ENCODE measurements around the gene RPS18.
A peak's percentile ranks its signal among the peaks of the same experiment; 100 is the strongest.

Gene RPS18

DNA sequence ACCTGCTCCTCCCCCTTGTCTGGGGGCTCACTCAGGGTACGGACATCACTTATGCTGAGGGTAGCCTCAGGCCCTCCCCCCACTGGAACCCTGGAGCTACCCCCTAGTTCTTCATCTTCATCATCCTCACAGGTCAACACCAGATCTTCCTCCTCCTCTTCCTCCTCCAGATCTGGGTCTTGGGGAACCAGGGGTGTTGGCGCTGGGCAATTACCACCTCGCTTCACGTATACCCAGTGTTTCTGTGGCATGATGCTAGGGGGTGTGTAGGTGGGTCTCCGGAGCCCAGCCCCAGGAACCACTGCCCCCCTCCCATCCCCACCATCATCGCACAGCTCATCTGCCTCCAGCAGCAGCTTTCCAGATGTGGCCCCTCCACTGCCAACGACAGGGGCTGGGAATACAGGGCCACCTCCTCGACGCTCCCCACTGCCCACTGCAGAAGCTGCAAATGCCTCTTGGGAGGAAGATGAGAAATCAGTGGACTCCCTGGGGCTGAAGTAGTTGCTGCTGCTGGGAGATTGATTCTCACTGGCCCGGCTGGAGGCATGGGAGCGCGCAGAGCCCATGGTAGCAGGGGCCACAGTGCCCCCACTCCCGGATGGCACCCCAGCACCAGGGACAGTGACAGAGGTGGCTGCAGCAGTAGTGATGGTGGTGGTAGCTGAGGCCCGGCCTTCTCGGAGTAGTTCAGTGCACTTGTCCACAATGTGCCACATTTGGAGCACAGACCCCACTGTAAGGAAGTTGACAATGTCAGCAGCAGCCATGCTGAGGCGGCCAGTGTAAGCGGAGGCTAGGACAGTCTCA is 44.1 kb downstream of the RPS18 start:
- no peak for DNase-seq

DNA sequence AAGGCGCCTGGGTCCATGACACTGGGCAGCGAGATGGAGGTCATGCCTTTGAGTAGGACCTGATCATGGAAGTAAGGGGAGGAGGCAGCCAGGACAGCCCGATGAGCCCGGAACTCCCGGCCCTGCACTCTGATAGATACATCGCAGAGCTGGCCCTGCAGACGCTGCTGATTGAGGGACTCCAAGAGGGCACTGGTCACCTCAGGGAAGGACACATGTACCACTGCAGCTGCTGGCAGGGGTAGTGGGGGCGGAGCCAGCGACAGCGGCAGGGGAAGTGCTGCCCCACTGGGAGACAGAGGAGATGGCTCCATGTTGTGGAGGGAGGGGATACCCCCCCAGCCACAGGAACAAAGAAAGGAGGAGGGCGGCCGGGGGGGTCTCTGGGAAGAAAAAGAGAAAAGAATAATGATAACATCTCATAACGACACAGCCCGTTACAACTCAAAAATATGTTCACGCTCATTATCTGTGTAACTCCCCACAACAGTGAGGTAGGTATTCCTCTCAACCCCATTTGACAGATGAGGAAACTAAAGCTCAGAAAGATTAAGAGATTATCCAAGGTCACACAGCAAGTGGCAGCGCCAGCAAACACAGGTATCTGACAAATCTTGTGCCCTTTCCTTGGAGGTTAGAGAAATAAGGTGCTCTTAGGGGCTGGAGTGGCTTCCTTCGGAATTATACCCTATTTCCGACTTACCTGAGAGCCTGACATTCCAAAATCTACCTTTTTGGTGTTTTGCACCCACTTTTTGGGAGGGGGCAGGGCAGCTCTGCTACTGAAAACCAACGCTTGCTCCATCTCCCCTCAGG is 44.9 kb downstream of the RPS18 start:
- DNase-seq = no peak

GRCh38 chr6:33317419-33317668 is 45.5 kb downstream of the RPS18 start:
- no peak for DNase-seq

- DNase-seq = peak; percentile 98
Observed at GRCh38 chr6:33317669-33318425, 46.0 kb downstream of the RPS18 start, which contains the start of gene ZBTB22. ZBTB22 (minus strand) TSS chr6:33317744; CDS start chr6:33316916, 828 bp downstream.

GRCh38 chr6:33318426-33319073 is 46.7 kb downstream of the RPS18 start:
- DNase-seq = no peak

DNA sequence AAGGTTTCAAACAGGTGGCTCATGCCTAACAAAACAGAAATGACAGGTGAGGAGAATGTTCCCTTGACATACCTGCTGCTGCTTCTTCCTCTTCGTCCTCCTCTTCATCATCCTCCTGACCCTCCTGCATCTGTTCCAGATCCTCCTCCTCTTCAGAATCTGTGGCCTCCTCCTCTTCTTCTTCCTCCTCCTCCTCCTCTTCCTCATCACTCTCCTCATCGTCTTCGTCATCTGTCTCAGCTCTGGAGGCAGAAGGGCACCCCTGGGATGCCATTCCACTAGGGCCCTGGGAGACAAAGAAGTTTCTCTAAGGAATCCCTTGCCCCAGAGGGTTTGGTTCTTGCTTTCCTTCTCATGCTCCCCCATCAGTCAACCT is 48.1 kb downstream of the RPS18 start:
- DNase-seq = no peak

DNA sequence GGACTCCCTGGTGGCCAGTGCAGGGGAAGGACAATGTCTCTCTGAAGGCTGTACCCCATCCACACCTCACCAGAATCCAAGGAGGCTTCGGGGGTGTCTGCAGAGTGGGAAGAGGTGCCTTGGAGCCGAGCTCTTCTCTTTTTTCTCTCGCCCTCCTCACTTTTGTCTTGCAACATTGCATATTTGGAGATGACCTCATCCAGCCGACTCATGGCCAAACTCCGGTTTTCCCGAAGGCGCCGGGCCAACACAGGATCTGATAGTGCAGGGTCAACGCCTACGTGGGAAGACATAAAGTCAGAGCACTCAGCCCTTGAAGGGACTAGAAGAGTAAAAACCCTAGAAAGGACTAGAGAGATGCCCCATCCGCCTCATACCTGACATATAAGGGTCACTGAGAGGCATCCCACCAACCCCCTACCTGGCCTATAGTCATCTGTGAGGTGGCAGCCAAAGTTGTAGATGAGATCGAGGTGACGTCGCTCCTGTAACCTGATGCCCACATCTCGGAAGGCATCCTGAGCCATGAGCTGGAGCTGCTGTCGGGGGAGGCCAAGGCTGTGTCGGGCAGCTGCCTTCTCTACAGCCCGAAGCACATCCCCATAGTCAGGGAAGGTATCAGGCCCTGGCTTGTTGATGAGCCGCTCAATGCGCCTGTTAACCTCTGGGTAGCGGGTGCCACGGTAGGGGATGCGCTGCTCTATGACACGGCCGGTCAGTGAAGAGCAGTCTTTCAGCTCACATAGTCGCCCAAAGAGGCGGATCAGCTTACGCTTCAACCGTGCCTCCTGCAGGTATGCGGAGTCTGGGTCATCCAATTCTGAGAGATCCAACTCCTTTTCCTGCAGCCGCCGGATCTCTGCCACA is 48.7 kb downstream of the RPS18 start:
- DNase-seq = no peak

GRCh38 chr6:33321227-33321626 is 49.4 kb downstream of the RPS18 start:
- no peak for DNase-seq

DNA sequence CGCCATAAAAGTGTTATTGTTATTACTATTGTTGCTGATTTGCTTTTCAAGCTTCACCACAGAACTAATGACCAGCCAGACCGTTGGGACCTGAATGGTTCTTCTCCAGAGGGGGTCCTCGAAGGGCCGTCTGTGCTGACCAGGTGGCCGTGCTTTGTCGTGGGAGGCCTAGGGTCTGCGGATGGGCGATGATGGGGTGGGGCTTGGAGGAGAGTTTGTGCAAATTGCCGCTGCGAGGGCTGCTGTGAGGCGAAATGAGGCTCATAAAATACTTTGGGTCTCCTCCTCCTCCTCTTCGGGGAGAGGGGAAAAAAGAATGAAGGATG is 51.7 kb downstream of the RPS18 start:
- no peak for DNase-seq

GRCh38 chr6:33324125-33324524 is 52.2 kb downstream of the RPS18 start:
- DNase-seq = peak; percentile 55
